Skeletal muscle satellite cell (primary cell): ENCODE results near the gene SHTN1.

ENCODE experiments used
- H3K27me3 ChIP-seq: 2 replicates; pipeline ENCODE4 v1.7.0; 2013; ENCODE audit warnings: low read length; ENCODE audit not compliant: control insufficient read depth, insufficient read depth
- H3K36me3 ChIP-seq: 2 replicates; pipeline ENCODE4 v1.7.0; 2013; ENCODE audit warnings: mild to moderate bottlenecking, control low read depth, low read length; ENCODE audit not compliant: insufficient read depth
- H3K4me1 ChIP-seq: 2 replicates; pipeline ENCODE4 v1.7.0; 2013; ENCODE audit warnings: low read length; ENCODE audit not compliant: control insufficient read depth, insufficient read depth
- H3K4me2 ChIP-seq: 2 replicates; pipeline ENCODE4 v1.7.0; 2013; ENCODE audit warnings: mild to moderate bottlenecking, low read length
- H3K4me3 ChIP-seq: 2 replicates; pipeline ENCODE4 v1.7.0; 2013; ENCODE audit warnings: low read length
- H3K9ac ChIP-seq: 2 replicates; pipeline ENCODE4 v1.7.0; 2013; ENCODE audit warnings: mild to moderate bottlenecking, low read depth, low read length, moderate library complexity
- H3K9me3 ChIP-seq: replicated peaks from 2 replicates; pipeline ENCODE4 v1.7.0; 2013; ENCODE audit warnings: mild to moderate bottlenecking, control low read depth, low read length

Gene SHTN1

DNA sequence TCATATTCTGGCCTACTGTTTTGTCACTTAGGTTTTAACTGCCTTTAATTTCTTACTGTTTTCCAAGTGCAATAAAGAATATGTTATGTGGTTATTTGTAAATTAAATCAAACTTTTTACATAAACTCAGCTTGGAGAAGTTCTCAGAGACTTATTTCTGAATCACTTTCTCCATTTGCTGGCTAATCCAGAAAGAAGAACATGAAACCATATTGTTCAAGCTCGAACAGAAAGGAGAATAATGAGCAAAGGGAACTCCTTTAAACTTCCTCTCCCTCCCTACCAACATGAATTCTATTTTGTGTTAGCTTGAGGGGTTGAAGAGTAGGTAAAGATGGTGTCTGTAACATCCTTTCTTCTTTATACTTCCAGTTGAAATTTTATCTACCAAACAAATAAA, 52.3 kb downstream of the SHTN1 start:
- Histone ChIP-seq H3K4me1 (peaks cover 7% of the 10 kb centered on the region), H3K36me3 (peaks cover 8% of the 10 kb centered on the region), H3K9me3 (no peaks in the 10 kb centered on the region), H3K4me2 (no peak overlapping the region), H3K9ac (no peak overlapping the region), H3K27me3 (no peaks in the 10 kb centered on the region), H3K4me3 (no peak overlapping the region)

DNA sequence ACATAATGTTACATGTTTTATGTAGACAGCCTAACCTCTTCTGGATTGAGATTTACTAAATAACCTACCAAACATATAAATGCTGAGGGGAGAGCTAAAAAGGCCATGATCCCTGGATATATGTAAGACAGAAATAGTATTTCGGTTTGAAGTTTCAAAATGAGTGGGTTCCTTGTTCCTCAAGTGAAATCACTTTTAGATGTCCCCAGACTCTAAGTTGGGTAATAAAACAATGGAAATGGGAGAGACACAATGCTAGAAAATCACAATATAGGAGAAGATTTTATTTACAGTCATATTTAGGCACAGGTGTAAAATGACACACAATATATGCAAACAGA, 56.5 kb downstream of the SHTN1 start:
- peaks cover 8% of the 10 kb centered on the region for H3K36me3 ChIP-seq
- no peak overlapping the region for H3K4me3 ChIP-seq
- no peak overlapping the region for H3K4me2 ChIP-seq
- H3K27me3 ChIP-seq: no peaks in the 10 kb centered on the region
- peaks cover 15% of the 10 kb centered on the region for H3K4me1 ChIP-seq
- H3K9ac ChIP-seq: no peak overlapping the region
- H3K9me3 ChIP-seq: no peaks in the 10 kb centered on the region

DNA sequence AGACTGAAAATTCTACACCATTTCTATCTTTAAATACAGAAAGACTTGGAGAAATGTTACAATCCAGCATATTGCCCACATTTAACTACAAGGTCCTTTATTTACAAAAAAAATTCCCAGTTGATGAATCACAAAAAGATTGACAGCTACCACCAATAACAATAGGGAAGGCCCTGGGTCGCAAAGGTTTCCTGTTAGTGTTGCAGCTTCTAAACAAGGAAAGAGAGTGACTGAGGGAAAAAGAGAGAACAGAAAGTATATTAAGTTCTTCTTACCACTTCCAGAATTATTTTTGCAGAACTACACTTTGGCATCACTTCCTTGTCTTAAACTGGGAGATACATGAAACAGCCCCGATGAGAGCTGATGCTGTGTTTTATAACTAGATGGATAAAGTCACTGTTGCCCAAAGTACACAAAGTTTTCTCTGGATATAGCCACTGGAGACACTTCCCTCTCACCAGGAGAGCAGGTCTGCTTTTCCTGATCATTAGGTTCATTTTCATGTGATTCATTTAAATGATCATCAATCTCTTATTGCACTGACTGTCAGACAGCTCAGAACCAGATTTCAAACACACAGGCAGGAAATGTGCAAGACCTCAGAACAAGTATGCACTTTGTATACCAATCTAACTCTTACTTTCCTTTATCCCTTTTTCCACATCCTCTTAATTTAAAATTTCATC, 57.0 kb downstream of the SHTN1 start:
- Histone ChIP-seq H3K4me1 (peaks cover 15% of the 10 kb centered on the region), H3K4me2 (peak overlapping the region; percentile 78), H3K9ac (peak overlapping the region; percentile 51), H3K36me3 (peaks cover 8% of the 10 kb centered on the region), H3K27me3 (no peaks in the 10 kb centered on the region), H3K4me3 (peak overlapping the region; percentile 6), H3K9me3 (no peaks in the 10 kb centered on the region)

DNA sequence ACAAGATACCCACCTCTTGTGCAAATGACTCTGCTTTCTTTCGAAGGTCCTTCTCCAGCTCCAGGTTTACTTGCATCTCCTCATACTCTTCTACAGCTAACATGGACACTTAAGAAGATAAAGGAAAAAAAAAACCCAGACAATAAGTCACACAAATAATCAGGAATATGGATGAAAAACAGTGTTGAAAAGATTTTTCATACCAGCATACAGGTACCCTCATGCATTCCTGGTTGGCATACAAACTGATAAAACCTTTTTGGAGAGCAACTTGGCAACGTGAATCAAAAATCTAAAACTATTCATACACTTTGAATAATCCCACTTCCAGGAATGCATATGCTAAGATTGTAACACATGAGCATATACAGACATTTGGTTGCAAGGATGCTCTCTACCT, 60.1 kb downstream of the SHTN1 start:
- H3K9me3 ChIP-seq: no peaks in the 10 kb centered on the region
- no peaks in the 10 kb centered on the region for H3K27me3 ChIP-seq
- peaks cover 15% of the 10 kb centered on the region for H3K4me1 ChIP-seq
- H3K4me2 ChIP-seq: no peak overlapping the region
- no peak overlapping the region for H3K4me3 ChIP-seq
- H3K9ac ChIP-seq: no peak overlapping the region
- no peaks in the 10 kb centered on the region for H3K36me3 ChIP-seq

DNA sequence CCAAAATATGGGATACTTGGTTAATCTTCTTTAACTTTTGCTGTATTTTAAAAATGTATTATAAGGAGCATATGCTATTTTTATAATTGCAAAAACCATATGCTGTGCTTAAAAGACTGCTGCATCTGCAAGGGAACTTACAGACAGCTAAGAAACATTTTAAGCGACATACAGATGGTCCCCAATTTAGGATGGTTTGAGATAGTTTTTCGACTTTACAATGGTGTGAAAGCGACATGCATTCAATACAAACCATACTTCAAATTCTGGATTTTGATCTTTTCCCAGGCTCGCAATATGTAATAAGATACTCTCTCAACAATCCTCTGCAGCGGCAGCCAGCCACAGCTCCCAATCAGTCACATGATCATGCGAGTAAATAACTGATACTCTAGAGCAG, 73.2 kb downstream of the SHTN1 start:
- Histone ChIP-seq H3K4me3 (no peak overlapping the region), H3K9me3 (no peaks in the 10 kb centered on the region), H3K4me2 (no peak overlapping the region)

DNA sequence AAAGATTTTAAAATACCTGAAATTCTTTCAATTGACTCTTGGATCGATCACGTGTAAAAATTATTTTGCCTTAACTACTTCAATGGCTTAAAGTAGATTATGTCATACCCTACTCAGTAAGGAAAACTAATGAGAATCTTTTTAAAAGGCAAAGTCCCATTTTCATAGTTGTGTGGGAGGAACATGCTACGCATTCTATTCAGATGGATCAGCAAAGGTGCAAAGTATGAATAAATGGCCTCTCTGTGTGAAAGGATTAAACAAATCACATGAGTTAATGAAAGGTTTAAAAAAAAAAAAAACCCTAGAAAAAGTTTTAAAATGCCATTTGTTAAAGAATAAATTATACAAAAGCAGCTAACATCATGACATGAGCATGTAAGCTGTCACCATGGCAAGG, 78.6 kb downstream of the SHTN1 start:
- Histone ChIP-seq H3K9me3 (no peaks in the 10 kb centered on the region), H3K9ac (no peak overlapping the region), H3K4me3 (no peak overlapping the region), H3K27me3 (no peaks in the 10 kb centered on the region), H3K36me3 (peaks cover 3% of the 10 kb centered on the region), H3K4me2 (no peak overlapping the region), H3K4me1 (no peaks in the 10 kb centered on the region)

More for the DNA sequence above, 73.2 kb downstream of the SHTN1 start:
- H3K36me3 ChIP-seq: peaks cover 3% of the 10 kb centered on the region
- no peak overlapping the region for H3K9ac ChIP-seq
- H3K4me1 ChIP-seq: no peaks in the 10 kb centered on the region
- H3K27me3 ChIP-seq: no peaks in the 10 kb centered on the region

DNA sequence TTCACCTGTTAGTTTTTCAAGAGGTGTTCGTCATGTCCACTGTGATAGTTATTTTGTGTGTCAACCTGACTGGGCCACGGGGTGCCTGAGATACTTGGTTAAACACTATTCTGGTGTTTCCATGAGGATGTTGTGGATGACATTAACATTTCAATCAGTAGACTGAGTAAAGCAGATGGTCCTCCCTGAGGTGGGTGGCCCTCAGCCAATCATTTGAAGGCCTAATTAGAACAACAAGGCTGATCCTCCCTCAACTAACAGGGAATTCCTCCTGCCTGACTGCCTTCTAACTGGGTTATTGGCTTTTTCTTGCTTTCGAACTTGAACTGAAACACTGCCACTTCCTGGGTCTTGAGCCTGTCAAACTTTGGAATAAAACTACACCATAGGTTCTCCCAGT, 79.9 kb downstream of the SHTN1 start:
- Histone ChIP-seq H3K9me3 (no peaks in the 10 kb centered on the region), H3K9ac (no peak overlapping the region), H3K36me3 (peaks cover 6% of the 10 kb centered on the region), H3K4me2 (no peak overlapping the region), H3K27me3 (no peaks in the 10 kb centered on the region), H3K4me3 (no peak overlapping the region), H3K4me1 (no peaks in the 10 kb centered on the region)

DNA sequence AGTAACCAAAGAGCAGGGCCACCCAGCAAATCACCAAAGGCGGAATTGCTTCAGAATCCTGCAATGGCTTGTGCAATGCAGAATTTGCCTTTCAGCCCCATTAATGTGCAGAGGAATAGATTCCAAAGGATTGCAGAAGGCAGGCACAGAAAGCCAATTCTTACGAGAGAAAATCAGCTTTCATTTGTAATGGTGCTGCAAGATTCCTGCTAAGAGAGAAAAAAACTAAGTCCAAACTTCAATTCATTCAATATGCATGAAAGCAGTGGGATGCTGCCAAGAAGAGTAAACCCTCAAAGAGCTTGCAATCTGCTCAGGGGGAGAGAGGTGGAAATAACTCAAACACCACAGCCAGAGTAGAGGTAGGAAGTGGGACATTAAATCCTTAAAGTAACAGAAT, 85.3 kb downstream of the SHTN1 start:
- H3K27me3 ChIP-seq: no peaks in the 10 kb centered on the region
- H3K9ac ChIP-seq: no peak overlapping the region
- peaks cover 3% of the 10 kb centered on the region for H3K36me3 ChIP-seq
- no peaks in the 10 kb centered on the region for H3K9me3 ChIP-seq
- no peak overlapping the region for H3K4me2 ChIP-seq
- no peak overlapping the region for H3K4me3 ChIP-seq
- H3K4me1 ChIP-seq: no peaks in the 10 kb centered on the region

DNA sequence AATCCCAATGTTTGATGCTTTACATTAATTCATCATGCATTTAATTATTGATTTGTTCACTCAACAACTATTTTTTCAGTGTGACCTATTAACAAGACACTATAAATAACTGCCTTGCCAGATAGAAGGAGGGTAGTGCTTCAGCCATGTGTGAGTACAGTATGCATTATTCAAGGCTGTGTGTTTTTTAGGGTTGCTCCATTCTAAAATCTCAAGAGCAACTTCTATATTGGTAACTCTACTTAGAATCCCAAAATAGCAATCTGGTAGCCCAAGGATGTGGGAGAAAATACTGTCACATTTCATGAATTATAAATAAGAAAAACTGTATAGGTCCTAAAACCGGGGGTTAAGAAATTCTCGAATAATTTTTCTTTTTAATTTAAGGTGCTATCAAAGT, 85.8 kb downstream of the SHTN1 start:
- Histone ChIP-seq H3K4me1 (no peaks in the 10 kb centered on the region), H3K9me3 (no peaks in the 10 kb centered on the region), H3K36me3 (peaks cover 3% of the 10 kb centered on the region), H3K27me3 (no peaks in the 10 kb centered on the region), H3K4me2 (no peak overlapping the region), H3K9ac (no peak overlapping the region), H3K4me3 (no peak overlapping the region)

DNA sequence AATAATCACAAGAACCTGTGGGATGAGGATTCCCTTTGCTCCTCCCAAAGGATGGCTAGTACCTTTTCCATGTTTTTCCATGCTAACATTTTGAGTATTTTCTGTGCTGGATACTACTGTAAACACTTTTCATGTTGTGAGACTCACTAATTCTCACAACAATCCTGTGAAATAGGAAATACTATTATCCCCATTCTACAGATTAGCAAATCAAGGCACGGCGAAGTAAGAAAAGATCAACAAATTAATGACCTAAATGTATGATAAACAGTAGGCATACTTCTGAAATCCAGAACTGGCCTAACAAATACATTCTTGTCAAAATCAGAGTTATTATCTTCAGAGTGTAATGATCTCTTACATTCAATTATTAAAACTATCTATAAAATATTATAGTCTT, 86.4 kb downstream of the SHTN1 start:
- H3K9me3 ChIP-seq: no peaks in the 10 kb centered on the region
- no peaks in the 10 kb centered on the region for H3K27me3 ChIP-seq
- peaks cover 3% of the 10 kb centered on the region for H3K36me3 ChIP-seq
- no peak overlapping the region for H3K4me3 ChIP-seq
- H3K4me1 ChIP-seq: no peaks in the 10 kb centered on the region
- H3K4me2 ChIP-seq: no peak overlapping the region
- H3K9ac ChIP-seq: no peak overlapping the region

DNA sequence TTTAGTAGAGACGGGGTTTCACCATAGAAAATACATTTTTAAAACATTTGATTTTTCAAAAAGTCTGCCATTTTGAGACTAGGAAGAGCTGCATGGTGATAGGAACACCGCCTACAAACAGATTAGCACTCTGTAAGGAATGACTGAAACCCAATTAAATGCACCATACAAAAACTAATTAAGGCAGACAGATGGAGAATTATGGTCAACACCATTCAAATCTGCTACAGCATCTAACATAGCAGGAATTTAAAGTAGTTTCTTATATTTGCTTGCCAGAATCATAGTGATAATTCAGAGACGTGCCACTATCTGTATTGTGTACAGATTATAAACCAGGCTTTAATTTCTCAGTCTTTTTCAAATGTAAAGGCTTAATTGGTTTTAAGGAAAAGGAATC, 87.5 kb downstream of the SHTN1 start:
- H3K9me3 ChIP-seq: no peaks in the 10 kb centered on the region
- no peak overlapping the region for H3K4me2 ChIP-seq
- no peaks in the 10 kb centered on the region for H3K27me3 ChIP-seq
- H3K36me3 ChIP-seq: peaks cover 3% of the 10 kb centered on the region
- H3K4me1 ChIP-seq: no peaks in the 10 kb centered on the region
- no peak overlapping the region for H3K4me3 ChIP-seq
- no peak overlapping the region for H3K9ac ChIP-seq

DNA sequence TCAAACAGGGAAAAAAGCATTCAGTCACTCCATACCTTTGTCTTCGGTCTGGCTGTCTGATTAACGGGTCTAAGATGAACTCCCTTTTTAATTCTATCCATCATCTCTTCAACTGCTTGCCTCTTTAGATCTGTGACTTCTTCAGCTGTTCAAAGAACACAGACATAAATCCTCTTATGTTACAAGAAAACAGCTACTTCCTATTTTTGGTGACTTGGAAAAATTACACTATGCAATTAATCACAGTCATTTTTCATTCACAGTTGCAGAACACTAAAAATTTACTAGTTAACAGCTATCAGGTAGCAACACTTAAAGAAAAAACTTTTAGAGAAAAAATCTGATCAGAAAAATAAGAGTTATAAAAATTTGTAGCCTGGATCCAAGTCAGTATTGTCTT, 89.6 kb downstream of the SHTN1 start:
- no peak overlapping the region for H3K4me2 ChIP-seq
- no peaks in the 10 kb centered on the region for H3K9me3 ChIP-seq
- H3K27me3 ChIP-seq: no peaks in the 10 kb centered on the region
- H3K4me3 ChIP-seq: no peak overlapping the region
- H3K9ac ChIP-seq: no peak overlapping the region
- H3K4me1 ChIP-seq: no peaks in the 10 kb centered on the region
- peaks cover 5% of the 10 kb centered on the region for H3K36me3 ChIP-seq
